Epithelial cell of proximal tubule (primary cell): ENCODE results near the gene FOXRED2. TPM values are rescaled to one million over a fixed set of nuclear protein-coding genes. Genes with fewer than 3 reads are reported as not detected.

Experiments used
- DNase-seq: peaks from one replicate; pipeline ENCODE4 v3.0.0-alpha.2; 2011; ENCODE audit warnings: low read depth
- H3K4me3 ChIP-seq: 2 replicates; pipeline ENCODE4 v1.5.1; 2011; ENCODE audit warnings: low read depth, mild to moderate bottlenecking, low read length
- total RNA-seq: library from RNA; depleted of rRNA; stranded (reverse); fragments of >200 nt; gene quantifications from 2 replicates; pipeline ENCODE4 v1.2.3, GENCODE V29; 2015
- TF ChIP-seq, protein P1 (sequence below): conservative IDR thresholded peaks from 2 replicates; pipeline ENCODE4 v1.5.1; 2012; ENCODE audit warnings: low read depth, mild to moderate bottlenecking, low read length

Gene FOXRED2
- total RNA-seq, 1 donor from 2014 or later = 3.1 TPM

DNA sequence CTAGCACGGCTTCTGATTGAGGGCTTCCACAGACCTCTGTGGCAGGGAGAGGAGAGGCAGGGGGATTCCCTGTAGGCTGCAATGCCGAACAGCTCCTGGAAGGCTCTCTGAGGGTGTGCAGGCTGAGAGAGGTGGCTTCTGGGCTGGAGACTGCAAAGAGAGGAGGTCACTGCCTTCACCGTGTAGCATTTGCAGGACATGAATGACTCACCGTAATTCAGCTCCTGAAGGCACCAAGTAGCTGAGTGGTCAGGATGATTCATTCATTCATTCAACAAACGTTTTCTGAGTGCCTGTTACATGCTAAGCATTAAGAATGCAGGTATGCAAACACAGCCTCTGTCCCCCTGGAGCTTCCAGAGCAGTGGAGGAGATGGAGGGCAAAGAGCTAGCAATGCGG is 40.1 kb upstream of the FOXRED2 start:
- TF ChIP-seq, protein P1, sequence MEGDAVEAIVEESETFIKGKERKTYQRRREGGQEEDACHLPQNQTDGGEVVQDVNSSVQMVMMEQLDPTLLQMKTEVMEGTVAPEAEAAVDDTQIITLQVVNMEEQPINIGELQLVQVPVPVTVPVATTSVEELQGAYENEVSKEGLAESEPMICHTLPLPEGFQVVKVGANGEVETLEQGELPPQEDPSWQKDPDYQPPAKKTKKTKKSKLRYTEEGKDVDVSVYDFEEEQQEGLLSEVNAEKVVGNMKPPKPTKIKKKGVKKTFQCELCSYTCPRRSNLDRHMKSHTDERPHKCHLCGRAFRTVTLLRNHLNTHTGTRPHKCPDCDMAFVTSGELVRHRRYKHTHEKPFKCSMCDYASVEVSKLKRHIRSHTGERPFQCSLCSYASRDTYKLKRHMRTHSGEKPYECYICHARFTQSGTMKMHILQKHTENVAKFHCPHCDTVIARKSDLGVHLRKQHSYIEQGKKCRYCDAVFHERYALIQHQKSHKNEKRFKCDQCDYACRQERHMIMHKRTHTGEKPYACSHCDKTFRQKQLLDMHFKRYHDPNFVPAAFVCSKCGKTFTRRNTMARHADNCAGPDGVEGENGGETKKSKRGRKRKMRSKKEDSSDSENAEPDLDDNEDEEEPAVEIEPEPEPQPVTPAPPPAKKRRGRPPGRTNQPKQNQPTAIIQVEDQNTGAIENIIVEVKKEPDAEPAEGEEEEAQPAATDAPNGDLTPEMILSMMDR = no peak
- no peak overlapping the region for H3K4me3 ChIP-seq
- DNase-seq = no peak

GRCh38 chr22:36546092-36546804 is 39.4 kb upstream of the FOXRED2 start:
- TF ChIP-seq, protein P1 = peak; percentile 63
- no peak overlapping the region for H3K4me3 ChIP-seq
- no peak for DNase-seq

- H3K4me3 ChIP-seq = no peak overlapping the region
- TF ChIP-seq, protein P1 = no peak
- DNase-seq = no peak
Observed at GRCh38 chr22:36544107-36544620, 37.3 kb upstream of the FOXRED2 start.

DNA sequence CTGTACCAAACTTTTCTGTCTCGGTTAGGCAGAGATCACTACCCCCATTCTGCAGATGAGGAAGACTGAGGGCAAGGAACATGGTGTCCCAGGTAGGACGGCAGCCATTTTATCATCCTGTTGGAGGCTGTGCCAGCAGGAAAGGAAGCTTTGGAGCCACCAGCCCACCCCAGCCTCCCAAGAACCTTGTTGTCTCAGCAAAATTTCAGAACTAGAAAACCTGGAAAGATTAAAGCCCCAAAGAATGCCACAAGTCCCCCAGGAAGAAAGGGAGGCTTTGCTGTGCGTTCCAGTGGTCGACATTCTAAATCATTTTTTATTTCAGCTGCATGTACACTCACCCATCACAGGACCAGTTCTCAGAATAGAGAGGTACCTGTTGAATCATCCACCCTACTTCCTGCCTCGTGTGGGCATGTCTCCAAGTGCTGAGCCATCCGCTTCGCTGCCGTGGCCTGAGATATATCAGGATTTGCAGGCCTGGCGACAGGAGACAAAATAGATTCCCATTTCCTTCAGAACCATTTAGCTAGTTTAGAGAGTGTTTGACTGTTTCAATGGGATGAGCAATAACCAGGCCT is 35.1 kb upstream of the FOXRED2 start:
- H3K4me3 ChIP-seq = no peak overlapping the region
- peak; percentile 80 for DNase-seq

GRCh38 chr22:36540867-36541642 is 34.2 kb upstream of the FOXRED2 start:
- TF ChIP-seq, protein P1 = no peak
- DNase-seq = no peak

More for the DNA sequence above, 35.1 kb upstream of the FOXRED2 start:
- TF ChIP-seq, protein P1 = no peak

GRCh38 chr22:36538529-36538928 is 31.7 kb upstream of the FOXRED2 start:
- H3K4me3 ChIP-seq = no peak overlapping the region
- no peak for DNase-seq
- TF ChIP-seq, protein P1 = no peak

More at GRCh38 chr22:36540867-36541642, 34.2 kb upstream of the FOXRED2 start:
- H3K4me3 ChIP-seq = no peak overlapping the region
